Endothelial cell of umbilical vein (primary cell): ENCODE measurements around the gene MICAL3.

Source experiments
- CTCF ChIP-seq, 2 donors: IDR thresholded peaks; 1 replicate in 1 of 2; 2 replicates in 1 of 2; pipeline ENCODE4 v1.5.1; 2011; ENCODE audit warnings: low read length in 2 of 2, mild to moderate bottlenecking in 2 of 2, moderate library complexity in 2 of 2, control low read depth in 1 of 2, inconsistent platforms in 1 of 2, low read depth in 1 of 2; ENCODE audit not compliant: insufficient read depth in 1 of 2; ENCODE audit errors: extremely low read depth in 1 of 2
- MAX ChIP-seq: IDR thresholded peaks from 2 replicates; pipeline ENCODE4 v1.6.1; 2011; ENCODE audit not compliant: insufficient read depth, insufficient read length
- MYC ChIP-seq: IDR thresholded peaks from one replicate; pipeline ENCODE4 v1.6.1; 2011; ENCODE audit warnings: mild to moderate bottlenecking, low read depth, low read length
- POLR2A ChIP-seq: IDR thresholded peaks from 2 replicates; pipeline ENCODE4 v1.6.1; 2012; ENCODE audit warnings: low read depth, mild to moderate bottlenecking, control low read depth, low read length
- POLR2AphosphoS5 ChIP-seq: IDR thresholded peaks from 2 replicates; pipeline ENCODE4 v1.6.1; 2012; ENCODE audit warnings: low read depth, mild to moderate bottlenecking, control low read depth, low read length, moderate library complexity; ENCODE audit not compliant: insufficient read depth

- TF ChIP-seq CTCF (IDR thresholded peaks at IDR 0.05; ENCODE audit: extremely low read depth in 1 of 2, insufficient read depth in 1 of 2, low read depth in 1 of 2, low read length in 2 of 2) = no peak
- no peak for TF ChIP-seq POLR2A
- no peak for TF ChIP-seq POLR2AphosphoS5
- no peak for TF ChIP-seq MAX
- no peak for TF ChIP-seq MYC
These were observed 199.9 kb downstream of the MICAL3 start for GRCh38 chr22:17824457-17824856.
